Measurements from ENCODE around the gene ALDH2.
"Not testable (repeated sequence)": the region's sequence is repeated elsewhere in the genome, so short reads cannot be mapped to it uniquely, and the experiment has no call there.

- TF ChIP-seq CTCF (IDR thresholded peaks at IDR 0.05); POLR2AphosphoS5 (IDR thresholded peaks at IDR 0.05); POLR2A (IDR thresholded peaks at IDR 0.05; ENCODE audit: low read depth): not testable (repeated sequence)
Observed at GRCh38 chr12:111829635-111830034, 62.9 kb downstream of the ALDH2 start.
